Type B pancreatic cell (in vitro differentiated cells): Measurements from ENCODE around the gene PHF5A. TPM values are rescaled to one million over a fixed set of nuclear protein-coding genes. Genes with fewer than 3 reads are reported as not detected.
A peak's percentile ranks its signal among the peaks of the same experiment; 100 is the strongest.

Experiments used
- DNase-seq: peaks from one replicate; pipeline ENCODE4 v3.0.0; 2021; ENCODE audit warnings: mixed read lengths; ENCODE audit not compliant: unreplicated experiment; ENCODE audit errors: extremely low spot score
- H3K27ac Mint-ChIP-seq: 2 replicates; pipeline ENCODE4 v1.8.0; 2021; ENCODE audit warnings: mild to moderate bottlenecking, mixed read lengths
- H3K27me3 Mint-ChIP-seq: 2 replicates; pipeline ENCODE4 v1.8.0; 2021; ENCODE audit warnings: mixed read lengths
- H3K36me3 Mint-ChIP-seq: 2 replicates; pipeline ENCODE4 v1.8.0; 2021; ENCODE audit warnings: mixed read lengths
- H3K4me1 Mint-ChIP-seq: one replicate; pipeline ENCODE4 v1.8.0; 2021; ENCODE audit warnings: mixed read lengths; ENCODE audit not compliant: unreplicated experiment
- H3K4me3 Mint-ChIP-seq: 2 replicates; pipeline ENCODE4 v1.8.0; 2021; ENCODE audit warnings: mild to moderate bottlenecking, mixed read lengths
- H3K9me3 Mint-ChIP-seq: 2 replicates; pipeline ENCODE4 v1.8.0; 2021; ENCODE audit warnings: mixed read lengths
- total RNA-seq: library from RNA; stranded (reverse); gene quantifications from 2 replicates; pipeline ENCODE4 v1.2.1, GENCODE V29; 2021; ENCODE audit warnings: low replicate concordance
- TF ChIP-seq, protein P1 (sequence below): fragments of 200-600 bp; sonication (generic); conservative IDR thresholded peaks from 2 replicates; pipeline ENCODE4 v1.5.0; 2021; ENCODE audit warnings: antibody characterized with exemption, mild to moderate bottlenecking

PHF5A gene
- total RNA-seq, 1 donor from 2014 or later = 54.8 TPM

DNA sequence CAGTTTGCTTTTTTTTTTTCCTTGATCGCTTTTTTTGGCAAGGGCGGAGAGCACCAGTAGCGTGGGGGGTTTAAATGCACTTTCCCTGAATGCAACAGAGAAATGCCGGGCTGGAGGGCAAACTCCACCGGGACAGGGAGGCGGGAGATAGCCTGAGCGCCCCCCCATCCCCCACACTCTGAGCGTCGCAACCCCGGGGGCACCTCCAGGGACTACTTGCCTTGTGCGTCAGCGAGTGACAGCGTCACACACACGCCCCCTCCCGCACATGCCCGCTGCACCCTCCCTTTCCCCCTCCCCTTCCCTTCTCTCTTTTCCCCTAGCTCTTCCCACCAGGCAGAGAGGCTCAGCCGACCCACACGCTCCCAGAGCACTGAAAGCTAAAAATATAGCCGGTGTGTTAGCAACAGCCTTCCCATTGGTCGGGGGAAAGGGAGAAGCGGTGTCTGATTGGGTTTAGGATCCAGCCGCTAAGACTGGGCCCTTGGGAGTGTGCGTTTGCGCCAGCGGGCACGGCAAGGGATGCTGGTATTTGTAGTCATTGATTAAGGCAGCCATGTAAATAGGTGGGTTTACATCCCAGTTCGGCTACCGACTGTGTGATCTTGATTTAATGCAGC, 20.2 kb downstream of the PHF5A start:
- peak; percentile 91 for DNase-seq
- H3K27ac Mint-ChIP-seq = peak overlapping the region; percentile 100
- no peaks in the 10 kb centered on the region for H3K9me3 Mint-ChIP-seq
- peak overlapping the region; percentile 100 for H3K4me3 Mint-ChIP-seq
- TF ChIP-seq, protein P1, sequence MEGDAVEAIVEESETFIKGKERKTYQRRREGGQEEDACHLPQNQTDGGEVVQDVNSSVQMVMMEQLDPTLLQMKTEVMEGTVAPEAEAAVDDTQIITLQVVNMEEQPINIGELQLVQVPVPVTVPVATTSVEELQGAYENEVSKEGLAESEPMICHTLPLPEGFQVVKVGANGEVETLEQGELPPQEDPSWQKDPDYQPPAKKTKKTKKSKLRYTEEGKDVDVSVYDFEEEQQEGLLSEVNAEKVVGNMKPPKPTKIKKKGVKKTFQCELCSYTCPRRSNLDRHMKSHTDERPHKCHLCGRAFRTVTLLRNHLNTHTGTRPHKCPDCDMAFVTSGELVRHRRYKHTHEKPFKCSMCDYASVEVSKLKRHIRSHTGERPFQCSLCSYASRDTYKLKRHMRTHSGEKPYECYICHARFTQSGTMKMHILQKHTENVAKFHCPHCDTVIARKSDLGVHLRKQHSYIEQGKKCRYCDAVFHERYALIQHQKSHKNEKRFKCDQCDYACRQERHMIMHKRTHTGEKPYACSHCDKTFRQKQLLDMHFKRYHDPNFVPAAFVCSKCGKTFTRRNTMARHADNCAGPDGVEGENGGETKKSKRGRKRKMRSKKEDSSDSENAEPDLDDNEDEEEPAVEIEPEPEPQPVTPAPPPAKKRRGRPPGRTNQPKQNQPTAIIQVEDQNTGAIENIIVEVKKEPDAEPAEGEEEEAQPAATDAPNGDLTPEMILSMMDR = no peak
- peaks cover 4% of the 10 kb centered on the region for H3K36me3 Mint-ChIP-seq
- peaks cover 16% of the 10 kb centered on the region for H3K4me1 Mint-ChIP-seq
- H3K27me3 Mint-ChIP-seq = no peaks in the 10 kb centered on the region

DNA sequence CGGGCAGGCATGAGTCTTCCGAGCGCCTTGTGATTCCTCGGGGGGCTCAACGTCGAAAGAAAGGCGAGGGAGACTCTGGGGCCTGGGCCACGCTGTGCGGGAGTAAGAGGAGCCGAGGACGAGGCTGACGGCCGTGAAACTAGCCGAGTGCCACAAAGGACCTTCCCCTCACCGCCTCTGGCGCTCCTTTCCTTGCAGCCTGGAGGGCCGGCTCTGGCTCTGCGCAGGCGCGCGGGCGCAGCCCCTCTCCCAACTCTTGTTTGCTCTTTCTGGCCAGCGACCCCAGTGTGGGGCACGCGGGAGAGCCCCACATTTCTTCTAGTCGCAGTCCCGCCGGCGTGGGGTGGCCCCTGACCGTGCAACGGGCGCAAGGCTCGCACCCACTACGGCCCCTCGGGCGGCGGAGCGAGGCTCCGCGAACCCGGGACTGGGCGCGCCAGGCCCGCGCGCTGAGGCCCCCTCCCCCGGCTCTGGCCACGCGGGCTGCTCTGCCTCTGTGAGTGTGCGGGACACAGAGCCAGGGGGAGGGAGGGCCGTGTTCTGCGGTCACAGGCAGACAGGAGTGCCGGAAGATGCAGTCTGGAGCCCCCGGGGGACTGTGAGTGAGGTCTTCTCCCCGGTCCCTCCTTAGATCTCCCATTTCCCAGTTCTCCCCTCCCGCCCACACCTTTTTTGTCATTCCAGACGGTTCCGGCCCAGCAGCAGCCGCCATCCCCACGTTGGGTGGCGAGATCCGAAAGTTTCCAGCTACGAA, 20.9 kb downstream of the PHF5A start:
- peaks cover 20% of the 10 kb centered on the region for H3K4me1 Mint-ChIP-seq
- H3K27ac Mint-ChIP-seq = peak overlapping the region; percentile 100
- no peaks in the 10 kb centered on the region for H3K9me3 Mint-ChIP-seq
- H3K4me3 Mint-ChIP-seq = peak overlapping the region; percentile 100
- TF ChIP-seq, protein P1 = no peak
- peak; percentile 82 for DNase-seq
- peaks cover 4% of the 10 kb centered on the region for H3K36me3 Mint-ChIP-seq
- H3K27me3 Mint-ChIP-seq = no peaks in the 10 kb centered on the region

DNA sequence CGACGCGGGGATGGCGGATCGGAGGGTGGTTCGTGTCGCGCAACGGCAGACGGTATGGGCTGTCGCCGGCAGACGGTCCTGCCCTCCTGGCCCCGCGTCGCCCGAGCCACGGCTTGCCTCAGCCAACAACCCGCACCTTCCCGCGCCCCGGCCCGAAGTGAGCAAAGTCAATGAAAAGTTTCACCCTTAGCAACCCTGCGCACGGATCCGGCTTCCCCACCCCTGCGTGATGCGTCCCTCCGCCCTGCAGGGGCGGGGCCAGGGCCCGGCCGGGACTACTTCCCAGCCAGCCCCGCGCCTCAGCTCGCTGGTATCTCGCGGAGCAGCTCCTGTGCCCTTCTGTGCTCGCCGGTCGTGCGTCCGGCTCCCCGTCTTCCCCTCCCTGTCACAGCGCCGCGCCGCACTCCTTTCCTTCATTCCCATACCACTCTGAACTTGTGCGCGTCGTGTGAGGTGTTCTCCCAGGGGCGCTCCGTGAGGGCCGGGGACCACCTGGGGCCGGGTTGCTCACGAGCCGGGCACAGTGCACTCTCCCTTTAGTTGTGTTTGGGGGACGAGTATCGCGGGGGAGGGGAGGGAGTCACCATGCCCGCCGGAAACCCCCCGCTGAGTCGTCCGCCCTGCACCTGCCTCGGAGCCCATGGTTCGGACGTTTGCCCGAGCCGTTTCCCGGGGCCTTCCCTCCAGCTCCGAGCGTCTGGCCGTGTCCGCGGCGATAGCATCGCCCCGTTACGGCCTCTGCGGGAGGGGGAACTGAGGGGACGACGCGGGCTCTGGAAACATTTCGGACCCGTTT, 21.7 kb downstream of the PHF5A start, which contains the start of gene TOB2:
Gene TOB2 (minus strand): TSS at position 163 of the 796 bp plus-strand sequence. CDS start 9,456 bp downstream, outside the sequence.
- TF ChIP-seq, protein P1 = no peak
- peaks cover 4% of the 10 kb centered on the region for H3K36me3 Mint-ChIP-seq
- no peaks in the 10 kb centered on the region for H3K9me3 Mint-ChIP-seq
- H3K27me3 Mint-ChIP-seq = no peaks in the 10 kb centered on the region
- H3K27ac Mint-ChIP-seq = peak within 1 kb of the TSS; percentile 100
- DNase-seq = peak; percentile 98
- peak within 1 kb of the TSS; percentile 100 for H3K4me3 Mint-ChIP-seq
- peaks cover 26% of the 10 kb centered on the region for H3K4me1 Mint-ChIP-seq

DNA sequence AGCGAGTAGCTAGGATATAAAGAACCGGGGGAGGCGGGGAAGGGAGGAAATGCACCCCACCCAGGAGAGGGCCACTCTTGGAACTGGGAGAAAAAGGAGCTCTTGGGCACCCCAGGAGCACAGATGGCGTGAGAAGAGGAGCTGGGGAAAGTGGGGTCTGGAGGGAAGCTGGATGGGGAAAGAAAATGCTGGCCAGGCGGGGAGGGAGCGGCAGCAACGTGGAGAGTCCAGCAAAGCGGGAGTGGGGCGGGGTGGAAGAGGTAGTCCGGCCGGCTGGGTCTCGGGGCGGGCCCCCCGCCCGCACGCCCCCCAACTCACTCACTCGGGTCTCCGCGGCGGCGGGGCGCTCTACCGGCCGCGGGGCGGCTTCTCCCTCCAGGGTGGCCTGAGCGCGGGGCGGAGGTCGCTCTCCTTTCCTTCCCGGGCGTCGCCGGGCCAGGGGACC, 22.4 kb downstream of the PHF5A start:
- peak overlapping the region; percentile 100 for H3K4me3 Mint-ChIP-seq
- DNase-seq = no peak
- H3K36me3 Mint-ChIP-seq = peaks cover 4% of the 10 kb centered on the region
- H3K9me3 Mint-ChIP-seq = no peaks in the 10 kb centered on the region
- H3K4me1 Mint-ChIP-seq = peaks cover 26% of the 10 kb centered on the region
- peak overlapping the region; percentile 100 for H3K27ac Mint-ChIP-seq
- TF ChIP-seq, protein P1 = no peak
- no peaks in the 10 kb centered on the region for H3K27me3 Mint-ChIP-seq
